Sigmoid colon (tissue), 7 donors: ENCODE data around the gene RHBDL1. TPM values are rescaled to one million over a fixed set of nuclear protein-coding genes. Genes with fewer than 3 reads are reported as not detected.

Experiments used
- DNase-seq: peaks from one replicate; pipeline ENCODE4 v3.0.0-alpha.2; 2019
- H3K27ac ChIP-seq, 4 donors: fragments of 200-600 bp; sonication (generic); one replicate each; pipeline ENCODE4 v1.5.1; 2016 to 2019; ENCODE audit warnings: mild to moderate bottlenecking in 1 of 4
- H3K27me3 ChIP-seq, 3 donors: fragments of 200-600 bp; sonication (generic); one replicate each; pipeline ENCODE4 v1.5.1; 2019; ENCODE audit warnings: mild to moderate bottlenecking in 1 of 3
- H3K36me3 ChIP-seq, 4 donors: fragments of 200-600 bp; sonication (generic); one replicate each; pipeline ENCODE4 v1.5.1; 2016 to 2019
- H3K4me1 ChIP-seq, 4 donors: fragments of 200-600 bp; sonication (generic); one replicate each; pipeline ENCODE4 v1.5.1; 2017 to 2019
- H3K4me3 ChIP-seq, 4 donors: fragments of 200-600 bp; sonication (generic); one replicate each; pipeline ENCODE4 v1.5.1; 2017 to 2019; ENCODE audit warnings: mild to moderate bottlenecking in 2 of 4, moderate library complexity in 1 of 4
- H3K9me3 ChIP-seq, 4 donors: fragments of 200-600 bp in 3 of 4; sonication (generic) in 3 of 4; one replicate each; pipeline versions ENCODE4 v1.5.1 to v1.6.1; 2013 to 2019
- CTCF ChIP-seq, 4 experiments: fragments of 450-650 bp in 3 of 4; fragments of 200-600 bp in 1 of 4; IDR thresholded peaks; one replicate each; pipeline ENCODE4 v1.5.1; 2016 to 2019; ENCODE audit warnings: antibody characterized with exemption in 4 of 4, mild to moderate bottlenecking in 3 of 4, moderate library complexity in 2 of 4
- EP300 ChIP-seq, 4 donors: sonication (generic); formaldehyde crosslinking; IDR thresholded peaks; one replicate each; pipeline ENCODE4 v1.6.1; 2017; ENCODE audit warnings: antibody characterized with exemption in 4 of 4
- POLR2A ChIP-seq, 2 donors: fragments of 450-650 bp; IDR thresholded peaks; one replicate each; pipeline ENCODE4 v1.6.1; 2016; ENCODE audit warnings: antibody characterized with exemption in 2 of 2, mild to moderate bottlenecking in 2 of 2, moderate library complexity in 2 of 2
- POLR2AphosphoS5 ChIP-seq, 4 donors: sonication (generic); formaldehyde crosslinking; IDR thresholded peaks; one replicate each; pipeline ENCODE4 v1.6.1; 2017; ENCODE audit warnings: antibody characterized with exemption in 4 of 4
- WGBS, 2 donors: extraction: QIAGEN DNeasy Blood & Tissue Kit; methylation state at CpG; one replicate each; pipeline ENCODE4 v1.1.7; 2013; 5-methylcytosine and 5-hydroxymethylcytosine counted together
- intact Hi-C: fragments of 100-400 bp; cut with DNase I; formaldehyde crosslinking; loops from one replicate; pipeline ENCODE4 v1.15.1; 2023
- polyA plus RNA-seq, 3 donors: library from polyadenylated mRNA; stranded (reverse); fragments of 200-250 nt; gene quantifications; one replicate each; pipeline ENCODE4 v1.2.3, GENCODE V29; 2013
- total RNA-seq, 4 donors: library from RNA; depleted of rRNA; stranded (reverse); fragments of >200 nt; gene quantifications; one replicate each; pipeline ENCODE4 v1.1.0, GENCODE V29; 2016
- donor health status: healthy with polysubstance abuse.
- donor health status: Bipolar disorder and iron deficiency.
- donor health status: healthy.

The RHBDL1 gene
- total and polyA plus RNA-seq, 7 donors = 0.46 to 6.1 (median 1.5) TPM; not detected in 2

- peak; percentile 81 for DNase-seq
- no peaks in the 10 kb centered on the region for H3K9me3 ChIP-seq
- peaks cover 27 to 45% (median 30%) of the 10 kb centered on the region in 3 donors for H3K27me3 ChIP-seq
- intact Hi-C loops = no loop called here
- peak within 1 kb of the TSS; percentile 17 to 53 (median 46) for H3K4me3 ChIP-seq
- H3K36me3 ChIP-seq = peaks cover 0 to 3% (median 0%) of the 10 kb centered on the region in 4 donors
- WGBS, 2 donors = 1 to 3% methylated on average over 88 of the region's 88 CpGs
- peaks cover 0 to 40% (median 34%) of the 10 kb centered on the region in 4 donors for H3K4me1 ChIP-seq
- no peak within 1 kb of the TSS for H3K27ac ChIP-seq
- TF ChIP-seq POLR2A (IDR thresholded peaks at IDR 0.05) (no peak), EP300 (IDR thresholded peaks at IDR 0.05) (no peak), CTCF (IDR thresholded peaks at IDR 0.05) (no peak), POLR2AphosphoS5 (IDR thresholded peaks at IDR 0.05) (no peak)
These were observed 51.2 kb downstream of the RHBDL1 start, which contains the start of the genes CCDC78 and HAGHL for GRCh38 chr16:726438-727290. Gene CCDC78 (minus strand): TSS chr16:726443. CDS start chr16:726367, 76 bp downstream. Gene HAGHL (plus strand): TSS chr16:727106. CDS start chr16:727510, 404 bp downstream.

- Histone ChIP-seq H3K9me3 (no peaks in the 10 kb centered on the region), H3K27me3 (peaks cover 27 to 45% (median 30%) of the 10 kb centered on the region in 3 donors), H3K4me1 (peaks cover 0 to 33% (median 27%) of the 10 kb centered on the region in 4 donors), H3K4me3 (peak overlapping the region; percentile 17 to 53 (median 46)), H3K36me3 (peaks cover 0 to 10% (median 1%) of the 10 kb centered on the region in 4 donors), H3K27ac (no peak overlapping the region)
- DNase-seq = no peak
- intact Hi-C loops = no loop called here
- WGBS, 2 donors = 1% methylated on average over 61 of the region's 61 CpGs
- TF ChIP-seq CTCF (IDR thresholded peaks at IDR 0.05) (no peak), POLR2AphosphoS5 (IDR thresholded peaks at IDR 0.05) (peak in 1 of 4 donors; percentile 13)
These were observed 52.0 kb downstream of the RHBDL1 start for GRCh38 chr16:727291-727977.

Other genes with a start within 250 kb of the RHBDL1 start
- gene CAPN15, start 148.0 kb upstream of the RHBDL1 start, total RNA-seq = 10 to 100 TPM; 10.3 to 24.4 (median 16.9) TPM
- gene CAPN15, start 148.0 kb upstream of the RHBDL1 start, polyA plus RNA-seq = 10 to 100 TPM; 35.4 to 85.8 (median 60.1) TPM
- gene PRR35, start 115.3 kb upstream of the RHBDL1 start, total RNA-seq = not detected
- not detected for gene PRR35, start 115.3 kb upstream of the RHBDL1 start, polyA plus RNA-seq
- gene NHLRC4, start 108.7 kb upstream of the RHBDL1 start, total RNA-seq = 1 to 10 TPM; 1.5 to 4.2 (median 1.7) TPM
- gene NHLRC4, start 108.7 kb upstream of the RHBDL1 start, polyA plus RNA-seq = 1 to 10 TPM in 1 of 3 donors, under 1 TPM in 2; 0.60 to 1.5 (median 0.69) TPM
- 10 to 100 TPM; 15.5 to 45.7 (median 22.6) TPM for gene PIGQ, start 105.7 kb upstream of the RHBDL1 start, total RNA-seq
- 10 to 100 TPM; 11.1 to 47.4 (median 12.0) TPM for gene PIGQ, start 105.7 kb upstream of the RHBDL1 start, polyA plus RNA-seq
- gene RAB40C, start 85.6 kb upstream of the RHBDL1 start, total RNA-seq = 10 to 100 TPM; 16.8 to 32.7 (median 17.9) TPM
- gene RAB40C, start 85.6 kb upstream of the RHBDL1 start, polyA plus RNA-seq = 10 to 100 TPM; 28.8 to 41.2 (median 38.3) TPM
- 1 to 10 TPM in 1 of 4 donors, under 1 TPM in 3; 0.27 to 1.4 (median 0.43) TPM for gene WFIKKN1, start 44.7 kb upstream of the RHBDL1 start, total RNA-seq
- under 1 TPM; 0.46 to 0.80 (median 0.60) TPM for gene WFIKKN1, start 44.7 kb upstream of the RHBDL1 start, polyA plus RNA-seq
- 100 to 1,000 TPM; 101 to 163 (median 157) TPM for gene METTL26, start 39.4 kb upstream of the RHBDL1 start, total RNA-seq
- gene METTL26, start 39.4 kb upstream of the RHBDL1 start, polyA plus RNA-seq = 100 to 1,000 TPM in 1 of 3 donors, 10 to 100 TPM in 2; 79.5 to 132 (median 87.1) TPM
- 10 to 100 TPM; 52.1 to 63.4 (median 55.6) TPM for gene MCRIP2, start 33.8 kb upstream of the RHBDL1 start, total RNA-seq
- 100 to 1,000 TPM; 106 to 132 (median 131) TPM for gene MCRIP2, start 33.8 kb upstream of the RHBDL1 start, polyA plus RNA-seq
- gene WDR90, start 26.3 kb upstream of the RHBDL1 start, total RNA-seq = 10 to 100 TPM in 3 of 4 donors, 1 to 10 TPM in 1; 6.6 to 37.1 (median 13.7) TPM
- gene WDR90, start 26.3 kb upstream of the RHBDL1 start, polyA plus RNA-seq = 10 to 100 TPM in 1 of 3 donors, 1 to 10 TPM in 2; 5.4 to 49.0 (median 7.2) TPM
- 10 to 100 TPM; 35.3 to 58.8 (median 48.8) TPM for gene RHOT2, start 7.5 kb upstream of the RHBDL1 start, total RNA-seq
- gene RHOT2, start 7.5 kb upstream of the RHBDL1 start, polyA plus RNA-seq = 100 to 1,000 TPM in 1 of 3 donors, 10 to 100 TPM in 2; 48.3 to 159 (median 52.9) TPM
- gene STUB1, start 4.7 kb downstream of the RHBDL1 start, total RNA-seq = 100 to 1,000 TPM; 109 to 183 (median 174) TPM
- gene STUB1, start 4.7 kb downstream of the RHBDL1 start, polyA plus RNA-seq = 100 to 1,000 TPM; 104 to 136 (median 122) TPM
- gene JMJD8, start 8.7 kb downstream of the RHBDL1 start, total RNA-seq = 10 to 100 TPM; 52.8 to 93.4 (median 73.8) TPM
- 10 to 100 TPM; 18.7 to 49.3 (median 22.2) TPM for gene JMJD8, start 8.7 kb downstream of the RHBDL1 start, polyA plus RNA-seq
- gene WDR24, start 14.7 kb downstream of the RHBDL1 start, total RNA-seq = 10 to 100 TPM in 2 of 4 donors, 1 to 10 TPM in 2; 6.4 to 17.7 (median 9.9) TPM
- gene WDR24, start 14.7 kb downstream of the RHBDL1 start, polyA plus RNA-seq = 1 to 10 TPM; 2.4 to 9.8 (median 3.5) TPM
- gene FBXL16, start 30.1 kb downstream of the RHBDL1 start, total RNA-seq = 1 to 10 TPM in 3 of 4 donors, under 1 TPM in 1; 0.16 to 1.6 (median 1.4) TPM
- gene FBXL16, start 30.1 kb downstream of the RHBDL1 start, polyA plus RNA-seq = 1 to 10 TPM in 1 of 3 donors, under 1 TPM in 1, not detected in 1; 0.60 to 2.4 TPM
- gene METRN, start 39.4 kb downstream of the RHBDL1 start, total RNA-seq = 10 to 100 TPM; 27.8 to 49.9 (median 32.2) TPM
- gene METRN, start 39.4 kb downstream of the RHBDL1 start, polyA plus RNA-seq = 10 to 100 TPM; 16.5 to 32.8 (median 31.8) TPM
- gene ANTKMT, start 45.5 kb downstream of the RHBDL1 start, total RNA-seq = 10 to 100 TPM; 27.1 to 53.1 (median 39.5) TPM
- 10 to 100 TPM; 18.6 to 38.1 (median 21.3) TPM for gene ANTKMT, start 45.5 kb downstream of the RHBDL1 start, polyA plus RNA-seq
- under 1 TPM in 1 of 4 donors, not detected in 3; 0.49 TPM for gene CCDC78, start 50.8 kb downstream of the RHBDL1 start, total RNA-seq
- 1 to 10 TPM in 1 of 3 donors, not detected in 2; 3.4 TPM for gene CCDC78, start 50.8 kb downstream of the RHBDL1 start, polyA plus RNA-seq
- 1 to 10 TPM; 2.6 to 4.6 (median 3.8) TPM for gene HAGHL, start 51.4 kb downstream of the RHBDL1 start, total RNA-seq
- 10 to 100 TPM in 1 of 3 donors, 1 to 10 TPM in 1, under 1 TPM in 1; 0.92 to 10.5 (median 1.2) TPM for gene HAGHL, start 51.4 kb downstream of the RHBDL1 start, polyA plus RNA-seq
- 10 to 100 TPM; 18.9 to 28.5 (median 23.8) TPM for gene CIAO3, start 65.3 kb downstream of the RHBDL1 start, total RNA-seq
- gene CIAO3, start 65.3 kb downstream of the RHBDL1 start, polyA plus RNA-seq = 10 to 100 TPM; 18.6 to 51.0 (median 25.4) TPM
- under 1 TPM in 1 of 4 donors, not detected in 3; 0.54 TPM for gene MSLN, start 85.1 kb downstream of the RHBDL1 start, total RNA-seq
- gene MSLN, start 85.1 kb downstream of the RHBDL1 start, polyA plus RNA-seq = 1 to 10 TPM; 1.2 to 3.5 (median 1.2) TPM
- 10 to 100 TPM; 10.7 to 20.2 (median 13.2) TPM for gene RPUSD1, start 112.7 kb downstream of the RHBDL1 start, total RNA-seq
- 10 to 100 TPM; 14.4 to 31.1 (median 17.3) TPM for gene RPUSD1, start 112.7 kb downstream of the RHBDL1 start, polyA plus RNA-seq
- 1 to 10 TPM; 2.8 to 7.7 (median 5.1) TPM for gene CHTF18, start 112.9 kb downstream of the RHBDL1 start, total RNA-seq
- gene CHTF18, start 112.9 kb downstream of the RHBDL1 start, polyA plus RNA-seq = 10 to 100 TPM in 1 of 3 donors, 1 to 10 TPM in 2; 1.8 to 29.2 (median 1.8) TPM
- gene GNG13, start 125.1 kb downstream of the RHBDL1 start, total RNA-seq = not detected
- 1 to 10 TPM in 1 of 3 donors, under 1 TPM in 2; 0.47 to 1.2 (median 0.92) TPM for gene GNG13, start 125.1 kb downstream of the RHBDL1 start, polyA plus RNA-seq